ENCODE measurements around the gene SAE1. TPM values are rescaled to one million over a fixed set of nuclear protein-coding genes. Genes with fewer than 3 reads are reported as not detected.

Gene SAE1
- total RNA-seq, 2 donors from 2014 or later = 48.4 to 73.0 TPM

GRCh38 chr19:47125669-47125938, 5.0 kb upstream of the SAE1 start:
- Histone ChIP-seq H3K9me3 (no peaks in the 10 kb centered on the region), H3K4me3 (no peak overlapping the region), H3K4me1 (replicated peaks) (no peaks in the 10 kb centered on the region), H3K36me3 (no peaks in the 10 kb centered on the region), H3K27ac (no peak overlapping the region), H3K27me3 (replicated peaks; ENCODE audit: insufficient read depth) (no peaks in the 10 kb centered on the region)
- no peak for TF ChIP-seq POLR2AphosphoS5 (IDR thresholded peaks at IDR 0.05)
- TF ChIP-seq POLR2A (IDR thresholded peaks at IDR 0.05) = no peak
- no peak for TF ChIP-seq CTCF (IDR thresholded peaks at IDR 0.05)
- DNase-seq (ENCODE audit: low spot score) = no peak
- intact Hi-C loops (cut with DNase I) = loop anchor here (1.0 to 10.0 kb wide), 2 partner anchors 46 to 91 kb away; no protein-coding TSS in a partner anchor

- Histone ChIP-seq H3K36me3 (no peaks in the 10 kb centered on the region), H3K27ac (no peak overlapping the region), H3K4me1 (replicated peaks) (no peaks in the 10 kb centered on the region), H3K27me3 (replicated peaks; ENCODE audit: insufficient read depth) (no peaks in the 10 kb centered on the region), H3K4me3 (no peak overlapping the region), H3K9me3 (no peaks in the 10 kb centered on the region)
- 98% methylated on average over 4 of the region's 4 CpGs for WGBS
- intact Hi-C loops (cut with DNase I) = loop anchor here (10.0 kb wide), 1 partner anchor 95 kb away; no protein-coding TSS in a partner anchor
- TF ChIP-seq CTCF (IDR thresholded peaks at IDR 0.05) (no peak), POLR2AphosphoS5 (IDR thresholded peaks at IDR 0.05) (no peak), POLR2A (IDR thresholded peaks at IDR 0.05) (no peak)
- no peak for DNase-seq (ENCODE audit: low spot score)
Observed at GRCh38 chr19:47129579-47129978, 1.1 kb upstream of the SAE1 start.

- H3K4me3 ChIP-seq = peak overlapping the region; percentile 60 to 71
- no peaks in the 10 kb centered on the region for H3K4me1 ChIP-seq (replicated peaks)
- no peaks in the 10 kb centered on the region for H3K27me3 ChIP-seq (replicated peaks; ENCODE audit: insufficient read depth)
- TF ChIP-seq POLR2A (IDR thresholded peaks at IDR 0.05) (no peak), POLR2AphosphoS5 (IDR thresholded peaks at IDR 0.05) (no peak), CTCF (IDR thresholded peaks at IDR 0.05) (no peak)
- no peaks in the 10 kb centered on the region for H3K9me3 ChIP-seq
- DNase-seq (ENCODE audit: low spot score) = no peak
- H3K27ac ChIP-seq = peak overlapping the region; percentile 88 to 89
- H3K36me3 ChIP-seq = no peaks in the 10 kb centered on the region
- WGBS = 58% methylated on average over 8 of the region's 8 CpGs
- intact Hi-C loops (cut with DNase I) = no loop called here
Observed at GRCh38 chr19:47130120-47130588, 481 bp upstream of the SAE1 start.

GRCh38 chr19:47132194-47132852, 1.7 kb downstream of the SAE1 start:
- H3K27ac ChIP-seq = no peak overlapping the region

More at GRCh38 chr19:47132194-47132852, 1.7 kb downstream of the SAE1 start:
- intact Hi-C loops (cut with DNase I) = no loop called here
- H3K9me3 ChIP-seq = no peaks in the 10 kb centered on the region
- WGBS = 88% methylated on average over 7 of the region's 7 CpGs
- TF ChIP-seq POLR2AphosphoS5 (IDR thresholded peaks at IDR 0.05) (no peak), CTCF (IDR thresholded peaks at IDR 0.05) (no peak), POLR2A (IDR thresholded peaks at IDR 0.05) (no peak)
- no peak for DNase-seq (ENCODE audit: low spot score)
- H3K4me3 ChIP-seq = no peak overlapping the region
- no peaks in the 10 kb centered on the region for H3K4me1 ChIP-seq (replicated peaks)
- H3K27me3 ChIP-seq (replicated peaks; ENCODE audit: insufficient read depth) = no peaks in the 10 kb centered on the region
- H3K36me3 ChIP-seq = no peaks in the 10 kb centered on the region
